ENCODE results near the gene PMIS2.

The PMIS2 gene

DNA sequence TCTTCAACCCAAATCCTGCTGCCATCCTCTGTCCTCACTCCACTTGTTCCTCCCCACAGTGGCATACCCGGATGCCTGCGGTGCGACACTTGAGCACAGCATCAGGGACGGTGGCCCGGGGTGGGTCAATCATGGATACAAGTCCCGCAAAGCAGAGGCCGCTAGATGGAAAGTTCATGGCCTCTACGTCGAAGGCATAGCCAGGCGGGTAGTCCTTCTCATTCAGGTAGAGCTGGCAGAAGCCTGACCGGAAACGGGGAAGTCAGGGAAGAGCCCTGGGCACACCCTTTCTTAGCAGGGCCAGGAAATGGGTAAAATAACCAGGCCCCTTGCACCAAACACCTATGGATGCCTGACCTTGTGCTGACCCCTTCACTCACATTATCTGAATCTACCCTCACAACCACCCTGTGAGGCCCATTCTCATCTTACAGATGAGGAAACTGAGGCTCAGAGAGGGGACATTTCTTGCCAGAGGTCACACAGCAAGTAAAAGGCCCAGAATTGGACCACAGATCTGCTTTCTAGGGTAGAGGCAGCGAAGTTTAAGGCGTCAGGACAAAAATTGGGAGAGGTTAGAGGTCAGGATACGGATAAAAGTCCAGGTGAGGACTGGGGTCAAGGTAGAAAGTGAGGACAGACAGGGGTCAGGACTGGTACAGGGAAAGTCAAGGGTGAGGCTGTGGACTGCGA is 29.0 kb upstream of the PMIS2 start:
- DNase-seq: no peak

DNA sequence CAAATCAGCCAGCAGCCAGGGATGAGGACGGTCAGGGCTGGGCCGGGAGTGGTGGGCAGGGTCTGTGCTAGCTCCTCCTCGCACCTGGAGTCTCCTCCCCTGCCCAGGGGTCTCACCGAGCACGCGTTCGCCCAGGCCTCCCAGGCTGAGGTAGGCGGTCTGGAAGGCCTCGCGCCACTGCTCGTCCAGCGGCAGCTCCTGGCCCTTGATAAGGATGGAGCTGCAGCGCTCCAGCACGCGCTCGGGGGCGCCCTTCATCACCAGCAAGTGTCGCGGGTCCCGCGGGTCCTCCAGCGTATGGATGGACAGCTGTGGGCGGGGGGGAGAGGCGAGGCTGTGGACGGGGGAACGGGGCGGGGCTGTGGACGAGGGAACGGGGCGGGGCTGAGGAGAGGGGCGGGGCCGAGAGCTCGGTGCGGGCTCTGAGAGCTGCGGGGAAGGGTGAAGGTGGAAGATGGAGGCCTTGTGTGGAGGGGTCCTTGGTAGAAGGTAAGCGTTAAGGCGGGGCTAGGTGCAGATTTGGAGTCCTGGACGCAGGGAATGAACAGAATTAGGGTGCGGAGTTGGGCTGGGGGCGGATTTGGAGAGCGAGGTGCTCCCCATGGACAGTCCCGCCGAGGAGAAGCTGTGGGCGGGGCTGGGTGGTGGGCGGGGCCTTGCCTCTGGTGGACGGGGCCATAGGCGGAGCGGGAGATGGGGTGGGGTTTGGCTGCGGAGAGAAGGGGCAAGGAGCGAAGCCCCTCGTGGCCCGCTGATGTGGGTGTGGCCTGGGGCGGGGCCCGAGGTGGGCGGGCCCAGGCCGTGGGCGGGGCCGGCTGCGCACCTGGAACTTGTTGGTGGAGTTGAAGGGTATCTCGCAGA is 28.2 kb upstream of the PMIS2 start:
- peak; percentile 55 for DNase-seq

DNA sequence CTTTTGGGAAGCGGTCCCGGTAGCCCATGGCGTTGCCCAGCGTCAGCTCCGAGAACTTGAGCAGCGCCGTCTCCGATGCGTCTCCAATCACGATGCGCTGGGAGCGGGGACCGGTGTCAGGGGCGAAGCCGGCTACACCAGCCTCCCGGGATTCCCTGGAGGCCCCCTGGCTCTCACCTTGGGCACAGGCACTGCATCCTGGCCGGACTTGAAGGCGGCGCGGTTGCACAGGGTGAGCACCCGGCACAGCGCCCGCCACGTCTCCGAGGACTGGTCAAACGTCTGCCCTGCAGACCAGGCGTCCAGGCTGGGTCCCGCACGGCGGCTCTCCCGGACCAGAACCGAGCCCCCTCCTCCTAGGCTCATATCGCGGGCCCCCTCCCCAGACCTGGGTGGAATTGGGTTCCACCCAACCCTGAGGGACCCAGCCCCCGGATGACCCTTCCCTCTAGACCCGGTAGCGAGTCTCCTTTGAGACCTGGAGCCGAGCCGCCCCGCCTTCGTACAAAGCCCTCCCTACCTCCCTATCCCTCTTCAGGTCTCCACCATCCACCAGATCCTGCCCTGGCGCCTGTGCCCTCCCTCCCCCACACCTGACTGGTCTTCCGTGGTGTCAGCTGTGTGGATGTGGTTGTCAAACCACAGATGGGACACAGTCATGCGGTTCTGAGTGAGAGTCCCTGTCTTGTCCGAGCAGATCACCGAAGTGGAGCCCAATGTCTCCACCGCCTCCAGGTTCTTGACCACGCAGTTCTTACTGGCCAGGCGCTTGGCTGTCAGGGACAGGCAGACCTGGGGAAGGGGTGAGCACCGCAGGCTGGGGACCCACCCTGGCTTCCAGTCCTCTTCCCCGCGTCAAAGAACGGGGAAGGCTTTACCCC is 27.3 kb upstream of the PMIS2 start:
- DNase-seq: no peak

DNA sequence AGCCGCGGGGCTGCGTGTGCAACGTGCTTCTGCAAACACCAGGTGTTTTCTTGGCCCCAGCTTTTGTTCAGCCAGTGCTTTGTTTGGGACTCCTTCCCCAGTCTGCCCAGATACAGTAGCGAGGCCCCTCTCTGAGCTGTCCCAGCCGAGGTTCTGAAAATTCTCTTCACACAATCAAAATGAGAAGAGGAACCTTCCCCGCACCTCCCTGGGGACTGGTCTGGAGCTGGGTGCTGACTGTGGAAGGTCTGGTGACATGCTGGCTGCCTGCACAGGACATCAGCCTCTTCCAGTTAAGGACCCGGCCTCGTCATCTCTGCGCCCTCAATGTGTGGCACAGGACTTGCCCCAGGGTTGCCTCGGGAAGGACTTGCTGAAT is 26.7 kb upstream of the PMIS2 start:
- DNase-seq: no peak

DNA sequence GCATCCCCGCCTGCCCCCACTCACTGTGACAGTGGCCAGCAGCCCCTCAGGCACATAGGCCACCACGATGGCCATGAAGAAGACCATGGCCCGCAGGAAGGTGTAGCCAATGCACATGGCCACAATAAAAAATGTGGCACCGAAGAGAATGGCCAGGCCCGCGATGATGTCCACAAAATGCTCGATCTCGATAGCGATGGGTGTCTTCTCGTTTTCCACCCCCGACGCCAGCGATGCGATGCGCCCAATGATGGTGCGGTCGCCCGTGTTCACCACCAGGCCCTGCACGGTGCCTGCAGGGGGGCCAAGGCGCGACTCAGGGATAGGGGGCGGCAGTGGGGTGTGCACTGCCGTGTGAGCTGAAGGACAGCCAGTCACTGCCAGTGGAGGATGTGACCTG is 26.2 kb upstream of the PMIS2 start:
- DNase-seq: no peak

GRCh38 chr19:35560271-35560670 is 25.7 kb upstream of the PMIS2 start:
- DNase-seq: no peak

- DNase-seq: no peak
These were observed 25.3 kb upstream of the PMIS2 start for GRCh38 chr19:35560677-35561076.

- DNase-seq: no peak
These were observed 24.5 kb upstream of the PMIS2 start for GRCh38 chr19:35561436-35561835.

GRCh38 chr19:35562336-35562735 is 23.6 kb upstream of the PMIS2 start:
- DNase-seq: no peak

DNA sequence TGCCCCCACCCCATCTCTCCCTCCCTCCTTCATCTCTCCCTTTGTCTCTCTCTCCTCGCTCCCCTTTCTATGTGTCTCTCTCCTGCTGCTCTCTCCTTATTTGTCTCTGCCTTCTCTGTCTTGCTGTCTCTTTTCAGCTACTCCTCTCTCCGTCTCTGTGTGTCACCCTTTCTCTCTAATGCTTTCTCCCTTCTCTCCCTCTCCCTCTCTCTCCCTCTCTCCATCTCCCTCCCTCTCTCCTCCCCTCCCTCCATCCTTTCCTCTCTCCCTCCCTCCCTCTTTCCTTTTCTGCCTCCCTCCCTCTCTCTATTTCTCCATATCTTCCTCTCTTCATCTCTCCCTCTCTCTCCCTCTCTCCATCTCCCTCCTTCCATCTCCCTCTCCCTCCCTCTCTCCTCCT is 23.2 kb upstream of the PMIS2 start:
- no peak for DNase-seq

GRCh38 chr19:35563207-35563829 is 22.7 kb upstream of the PMIS2 start, which contains the start of gene ATP4A:
Gene ATP4A (minus strand): TSS chr19:35563658. CDS start chr19:35563629, 29 bp downstream.
- DNase-seq: no peak

- no peak for DNase-seq
These were observed 20.7 kb upstream of the PMIS2 start for GRCh38 chr19:35565016-35565856.

GRCh38 chr19:35566738-35567137 is 19.2 kb upstream of the PMIS2 start:
- DNase-seq: no peak

GRCh38 chr19:35569281-35569781 is 16.6 kb upstream of the PMIS2 start:
- no peak for DNase-seq

DNA sequence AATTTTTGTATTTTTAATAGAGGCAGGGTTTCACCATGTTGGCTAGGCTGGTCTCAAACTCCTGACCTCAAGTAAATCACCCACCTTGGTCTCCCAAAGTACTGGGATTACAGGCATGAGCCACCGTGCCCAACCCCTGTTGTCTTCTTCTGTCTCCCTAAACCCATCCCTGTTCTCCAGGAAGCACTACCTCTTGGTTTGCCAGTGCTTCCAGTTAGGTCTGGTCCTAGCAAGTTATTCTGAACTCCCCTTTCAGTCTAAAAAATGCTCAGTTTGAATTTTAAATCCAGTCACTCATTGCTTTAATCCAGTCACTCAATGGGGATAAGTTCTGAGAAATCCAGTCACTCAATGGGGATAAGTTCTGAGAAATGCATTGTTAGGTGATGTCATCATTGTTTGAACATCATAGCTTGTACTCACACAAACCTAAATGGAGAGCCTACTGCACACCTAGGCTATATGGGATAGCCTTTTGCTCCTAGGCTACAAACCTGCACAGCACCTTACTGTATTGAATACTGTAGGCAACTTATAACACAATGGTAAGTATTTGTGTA is 14.5 kb upstream of the PMIS2 start:
- no peak for DNase-seq

- no peak for DNase-seq
These were observed 8.1 kb upstream of the PMIS2 start for GRCh38 chr19:35577918-35578317.

- no peak for DNase-seq
These were observed 7.3 kb upstream of the PMIS2 start for GRCh38 chr19:35578707-35579106.

- DNase-seq: no peak
These were observed 3.2 kb upstream of the PMIS2 start for GRCh38 chr19:35582760-35583159.

DNA sequence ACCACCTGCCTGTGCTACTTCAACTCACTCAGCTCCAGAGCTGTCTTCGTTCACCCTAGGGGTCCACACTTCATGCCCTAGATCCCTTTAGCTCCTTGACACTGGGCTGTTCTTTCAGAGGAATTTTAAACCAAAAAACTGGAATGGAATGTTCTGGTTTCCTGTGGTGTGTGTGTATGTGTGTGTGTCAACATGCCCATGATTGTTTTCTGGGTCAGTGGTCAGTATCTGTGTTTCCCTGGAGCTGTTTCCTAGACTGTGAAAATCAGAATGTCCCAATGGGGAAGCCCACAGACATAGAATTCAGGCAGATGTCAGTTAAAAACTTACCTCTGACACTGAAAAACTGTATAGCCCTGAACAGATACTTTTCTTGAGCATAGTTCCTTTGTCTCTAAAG is 1.3 kb downstream of the PMIS2 start:
- DNase-seq: no peak

DNA sequence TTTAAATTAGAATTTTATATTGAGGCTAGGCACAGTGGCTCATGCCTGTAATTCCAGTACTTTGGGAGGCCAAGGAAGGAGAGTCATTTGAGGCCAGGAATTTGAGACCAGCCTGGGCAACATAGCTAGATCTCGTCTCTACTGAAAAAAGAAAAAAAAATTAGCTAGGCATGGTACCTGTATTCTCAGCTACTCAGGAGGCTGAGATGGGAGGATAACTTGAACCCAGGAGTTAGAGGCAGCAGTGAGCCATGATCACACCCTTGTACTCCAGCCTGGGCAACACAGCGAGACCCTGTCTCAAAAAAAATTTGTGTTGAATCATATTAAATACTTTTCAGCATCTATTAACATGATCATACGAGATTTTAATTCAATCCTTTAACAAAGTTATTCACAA is 4.9 kb downstream of the PMIS2 start:
- DNase-seq: no peak

GRCh38 chr19:35592226-35592625 is 6.3 kb downstream of the PMIS2 start:
- peak; percentile 43 for DNase-seq

Measured in CD4-positive, alpha-beta T cell treated with Interleukin-17A for 1 hour (primary cell).